ENCODE measurements around the gene TRIM44. TPM values are rescaled to one million over a fixed set of nuclear protein-coding genes. Genes with fewer than 3 reads are reported as not detected.

TRIM44 gene
- total RNA-seq, 4 donors from 2014 or later, result 24.6 to 54.2 (median 35.8) TPM

DNA sequence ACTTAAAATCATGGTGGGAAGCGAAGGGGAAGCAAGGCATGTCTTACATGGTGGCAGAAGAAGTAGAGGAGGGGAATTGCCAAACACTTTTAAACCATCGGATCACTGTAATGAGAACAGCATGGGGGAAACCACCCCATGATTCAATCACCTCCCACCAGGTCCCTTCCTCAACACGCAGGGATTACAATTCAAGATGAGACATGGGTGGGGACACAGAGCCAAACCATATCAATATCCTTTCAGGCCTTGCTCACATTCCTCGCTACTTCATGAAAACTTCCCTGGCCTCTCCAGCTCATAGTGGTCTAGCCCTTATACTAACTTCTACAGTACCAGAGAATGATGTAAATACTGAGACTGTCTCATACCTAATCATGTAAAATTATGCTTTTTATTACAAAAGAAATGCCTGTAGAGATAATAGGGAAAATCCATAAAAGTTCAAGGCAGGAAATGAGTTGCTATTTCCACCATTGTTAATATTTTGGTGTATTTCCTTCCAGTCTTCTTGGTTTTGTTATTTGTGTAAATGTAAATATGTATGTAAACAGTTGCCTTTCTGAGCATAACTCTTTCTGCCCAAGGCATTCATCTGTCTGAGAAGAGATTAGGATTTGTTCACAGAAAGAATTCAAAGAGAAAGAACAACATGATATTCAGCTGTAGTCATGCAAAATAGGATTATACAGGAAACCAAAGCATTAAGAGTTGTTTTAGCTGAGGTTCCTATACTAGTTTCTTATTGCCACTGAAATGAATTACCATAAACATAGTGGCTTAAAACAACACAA lies 177.0 kb downstream of the TRIM44 start:
- no peaks in the 10 kb centered on the region for H3K4me1 ChIP-seq
- no peaks in the 10 kb centered on the region for H3K9me3 ChIP-seq
- WGBS, 2 donors, result 92 to 93% methylated on average over 4 of the region's 4 CpGs
- H3K4me3 ChIP-seq (replicated peaks in 1 of 3), result no peak overlapping the region
- TF ChIP-seq, protein P1, sequence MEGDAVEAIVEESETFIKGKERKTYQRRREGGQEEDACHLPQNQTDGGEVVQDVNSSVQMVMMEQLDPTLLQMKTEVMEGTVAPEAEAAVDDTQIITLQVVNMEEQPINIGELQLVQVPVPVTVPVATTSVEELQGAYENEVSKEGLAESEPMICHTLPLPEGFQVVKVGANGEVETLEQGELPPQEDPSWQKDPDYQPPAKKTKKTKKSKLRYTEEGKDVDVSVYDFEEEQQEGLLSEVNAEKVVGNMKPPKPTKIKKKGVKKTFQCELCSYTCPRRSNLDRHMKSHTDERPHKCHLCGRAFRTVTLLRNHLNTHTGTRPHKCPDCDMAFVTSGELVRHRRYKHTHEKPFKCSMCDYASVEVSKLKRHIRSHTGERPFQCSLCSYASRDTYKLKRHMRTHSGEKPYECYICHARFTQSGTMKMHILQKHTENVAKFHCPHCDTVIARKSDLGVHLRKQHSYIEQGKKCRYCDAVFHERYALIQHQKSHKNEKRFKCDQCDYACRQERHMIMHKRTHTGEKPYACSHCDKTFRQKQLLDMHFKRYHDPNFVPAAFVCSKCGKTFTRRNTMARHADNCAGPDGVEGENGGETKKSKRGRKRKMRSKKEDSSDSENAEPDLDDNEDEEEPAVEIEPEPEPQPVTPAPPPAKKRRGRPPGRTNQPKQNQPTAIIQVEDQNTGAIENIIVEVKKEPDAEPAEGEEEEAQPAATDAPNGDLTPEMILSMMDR (IDR thresholded peaks at IDR 0.05), result no peak
- no peak for TF ChIP-seq POLR2A (IDR thresholded peaks at IDR 0.05)
- no peak overlapping the region for H3K27ac ChIP-seq
- intact Hi-C loops (cut with DNase I), result no loop called here
- no peaks in the 10 kb centered on the region for H3K36me3 ChIP-seq
- H3K27me3 ChIP-seq, result no peaks in the 10 kb centered on the region
- DNase-seq, result no peak

DNA sequence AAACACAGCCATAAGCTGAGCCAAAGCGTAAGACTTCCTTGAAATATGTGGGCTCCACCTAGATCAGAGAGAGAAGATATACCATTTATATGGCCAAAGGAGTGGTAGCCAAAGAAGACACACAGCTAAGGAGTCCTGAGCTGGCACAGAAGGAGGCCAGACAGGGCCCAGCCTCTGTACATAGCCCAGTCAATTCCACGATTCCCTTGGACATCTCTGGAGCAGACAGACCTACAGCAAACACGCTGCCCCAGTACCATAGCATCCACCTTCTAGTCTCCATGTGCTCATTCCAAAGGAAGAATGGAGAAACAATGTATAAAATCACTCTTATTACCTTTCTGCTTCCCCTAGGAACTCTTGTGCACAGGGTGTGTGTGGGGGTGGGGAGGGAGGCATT lies 179.2 kb downstream of the TRIM44 start:
- intact Hi-C loops (cut with DNase I), result no loop called here
- WGBS, 2 donors, result 92 to 96% methylated on average over 3 of the region's 3 CpGs
- H3K4me1 ChIP-seq, result no peaks in the 10 kb centered on the region

DNA sequence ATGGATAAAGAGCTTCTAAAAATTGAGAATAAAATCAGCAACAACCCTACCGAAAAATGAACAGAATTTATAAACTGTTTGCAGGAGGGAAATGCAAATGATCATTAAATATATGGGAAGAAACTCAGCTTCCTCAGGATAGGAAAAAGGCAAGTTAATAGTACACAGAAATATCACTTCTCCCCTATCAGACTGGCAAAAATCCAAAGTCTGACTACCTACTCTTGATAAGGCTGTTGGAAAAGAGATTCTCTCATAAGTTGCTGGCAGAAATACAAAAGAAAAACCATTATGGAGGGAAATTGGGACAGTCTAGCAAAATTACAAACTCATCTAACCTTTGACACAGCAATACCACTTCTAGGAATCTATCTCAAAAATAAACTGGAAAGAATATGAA lies 180.4 kb downstream of the TRIM44 start:
- no peak for DNase-seq
- no peaks in the 10 kb centered on the region for H3K9me3 ChIP-seq
- intact Hi-C loops (cut with DNase I), result no loop called here
- no peaks in the 10 kb centered on the region for H3K36me3 ChIP-seq
- H3K27me3 ChIP-seq, result no peaks in the 10 kb centered on the region
- H3K4me3 ChIP-seq (replicated peaks in 1 of 3), result no peak overlapping the region
- TF ChIP-seq, protein P1 (IDR thresholded peaks at IDR 0.05), result no peak
- no peak for TF ChIP-seq POLR2A (IDR thresholded peaks at IDR 0.05)
- 0% methylated on average over 1 of the region's 1 CpG; no CpG with 5 or more reads in 1 of the 2 donors for WGBS, 2 donors
- H3K4me1 ChIP-seq, result no peaks in the 10 kb centered on the region
- no peak overlapping the region for H3K27ac ChIP-seq

More for the DNA sequence above, 179.2 kb downstream of the TRIM44 start:
- Histone ChIP-seq H3K36me3 (no peaks in the 10 kb centered on the region), H3K4me3 (replicated peaks in 1 of 3) (no peak overlapping the region), H3K27ac (no peak overlapping the region), H3K9me3 (no peaks in the 10 kb centered on the region), H3K27me3 (no peaks in the 10 kb centered on the region)
- no peak for DNase-seq
- no peak for TF ChIP-seq POLR2A (IDR thresholded peaks at IDR 0.05)
- TF ChIP-seq, protein P1 (IDR thresholded peaks at IDR 0.05), result no peak

DNA sequence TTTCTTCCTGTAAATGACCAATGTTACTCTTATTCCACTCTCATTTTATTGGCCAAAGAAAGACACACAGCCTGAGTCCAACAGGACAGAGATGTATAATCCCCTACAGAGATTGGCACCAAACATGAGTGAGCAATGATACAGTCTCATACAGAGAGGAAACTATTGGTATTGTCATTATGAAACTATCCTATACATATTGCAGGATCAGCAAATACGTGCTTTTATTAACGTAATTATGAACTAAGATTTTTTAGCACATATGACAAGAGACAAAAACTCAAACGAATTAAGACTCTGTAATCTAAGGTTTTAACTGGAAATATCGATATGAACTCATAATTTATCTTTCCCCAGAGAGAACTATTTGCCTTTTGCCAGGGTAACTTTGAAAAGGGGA lies 182.0 kb downstream of the TRIM44 start:
- Histone ChIP-seq H3K9me3 (no peaks in the 10 kb centered on the region), H3K4me3 (replicated peaks in 1 of 3) (no peak overlapping the region), H3K4me1 (no peaks in the 10 kb centered on the region), H3K27me3 (no peaks in the 10 kb centered on the region), H3K36me3 (no peaks in the 10 kb centered on the region), H3K27ac (no peak overlapping the region)
- no peak for TF ChIP-seq POLR2A (IDR thresholded peaks at IDR 0.05)
- TF ChIP-seq, protein P1 (IDR thresholded peaks at IDR 0.05), result no peak
- 73 to 80% methylated on average over 4 of the region's 4 CpGs for WGBS, 2 donors
- DNase-seq, result no peak
- intact Hi-C loops (cut with DNase I), result no loop called here

DNA sequence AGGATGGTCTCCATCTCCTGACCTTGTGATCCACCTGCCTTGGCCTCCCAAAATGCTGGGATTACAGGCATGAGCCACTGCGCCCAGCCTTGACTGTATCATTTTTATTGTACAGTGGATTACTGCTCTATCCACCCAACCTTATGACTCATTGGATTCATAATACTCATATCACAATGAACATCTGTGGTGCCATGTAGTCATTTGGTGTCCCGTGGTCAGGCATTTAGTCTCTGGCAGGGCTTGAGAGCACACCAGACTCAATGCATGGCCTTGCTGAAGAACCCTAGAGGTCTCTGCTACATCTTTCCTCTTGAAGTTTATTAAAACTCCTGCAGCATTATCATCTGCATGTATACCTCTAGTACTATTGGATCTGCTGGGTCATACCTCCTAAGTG lies 183.3 kb downstream of the TRIM44 start:
- Histone ChIP-seq H3K27me3 (no peaks in the 10 kb centered on the region), H3K4me1 (no peaks in the 10 kb centered on the region), H3K27ac (no peak overlapping the region), H3K36me3 (no peaks in the 10 kb centered on the region), H3K4me3 (replicated peaks in 1 of 3) (no peak overlapping the region), H3K9me3 (no peaks in the 10 kb centered on the region)
- no peak for DNase-seq
- TF ChIP-seq POLR2A (IDR thresholded peaks at IDR 0.05), result no peak
- TF ChIP-seq, protein P1 (IDR thresholded peaks at IDR 0.05), result no peak
- intact Hi-C loops (cut with DNase I), result no loop called here
- 97 to 98% methylated on average over 2 of the region's 2 CpGs for WGBS, 2 donors

Measured in thyroid gland (tissue), 4 donors.